GM23338 (cell line): ENCODE results near the gene CCDC127.

Source experiments
- CREB1 ChIP-seq: fragments of 250-450 bp; sonication (Bioruptor Pico); IDR thresholded peaks from 2 replicates; pipeline ENCODE4 v1.5.0; 2020; ENCODE audit warnings: low read depth, mild to moderate bottlenecking, moderate library complexity
- EZH2 ChIP-seq: fragments of 200-600 bp; sonication (generic); IDR thresholded peaks from one replicate; pipeline ENCODE4 v1.8.0; 2017; ENCODE audit warnings: antibody characterized with exemption, mild to moderate bottlenecking, low read depth; ENCODE audit not compliant: unreplicated experiment
- NANOG ChIP-seq: IDR thresholded peaks from 2 replicates; pipeline ENCODE4 v1.6.1; 2016; ENCODE audit warnings: antibody characterized with exemption, borderline replicate concordance
- POLR2AphosphoS5 ChIP-seq: IDR thresholded peaks from 2 replicates; pipeline ENCODE4 v1.6.1; 2016; ENCODE audit warnings: antibody characterized with exemption, low read depth
- REST ChIP-seq: IDR thresholded peaks from one replicate; pipeline ENCODE4 v1.6.1; 2018; ENCODE audit warnings: antibody characterized with exemption; ENCODE audit not compliant: unreplicated experiment
- STAT1 ChIP-seq: IDR thresholded peaks from one replicate; pipeline ENCODE4 v1.6.1; 2016; ENCODE audit warnings: antibody characterized with exemption; ENCODE audit not compliant: unreplicated experiment
- TF ChIP-seq, protein P1 (sequence below), 2 experiments: fragments of 200-600 bp in 1 of 2; sonication (generic) in 1 of 2; conservative IDR thresholded peaks; 2 replicates each; pipeline versions ENCODE4 v1.5.1 to v1.6.1; 2016 to 2017; ENCODE audit warnings: antibody characterized with exemption in 2 of 2, low read depth in 2 of 2, mild to moderate bottlenecking in 2 of 2, moderate library complexity in 1 of 2

- TF ChIP-seq, protein P1, sequence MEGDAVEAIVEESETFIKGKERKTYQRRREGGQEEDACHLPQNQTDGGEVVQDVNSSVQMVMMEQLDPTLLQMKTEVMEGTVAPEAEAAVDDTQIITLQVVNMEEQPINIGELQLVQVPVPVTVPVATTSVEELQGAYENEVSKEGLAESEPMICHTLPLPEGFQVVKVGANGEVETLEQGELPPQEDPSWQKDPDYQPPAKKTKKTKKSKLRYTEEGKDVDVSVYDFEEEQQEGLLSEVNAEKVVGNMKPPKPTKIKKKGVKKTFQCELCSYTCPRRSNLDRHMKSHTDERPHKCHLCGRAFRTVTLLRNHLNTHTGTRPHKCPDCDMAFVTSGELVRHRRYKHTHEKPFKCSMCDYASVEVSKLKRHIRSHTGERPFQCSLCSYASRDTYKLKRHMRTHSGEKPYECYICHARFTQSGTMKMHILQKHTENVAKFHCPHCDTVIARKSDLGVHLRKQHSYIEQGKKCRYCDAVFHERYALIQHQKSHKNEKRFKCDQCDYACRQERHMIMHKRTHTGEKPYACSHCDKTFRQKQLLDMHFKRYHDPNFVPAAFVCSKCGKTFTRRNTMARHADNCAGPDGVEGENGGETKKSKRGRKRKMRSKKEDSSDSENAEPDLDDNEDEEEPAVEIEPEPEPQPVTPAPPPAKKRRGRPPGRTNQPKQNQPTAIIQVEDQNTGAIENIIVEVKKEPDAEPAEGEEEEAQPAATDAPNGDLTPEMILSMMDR (conservative IDR thresholded peaks at IDR 0.05; ENCODE audit: low read depth in 2 of 2): no peak
- TF ChIP-seq NANOG (no peak), EZH2 (no peak), STAT1 (no peak), CREB1 (CRISPR knock-in tag) (no peak), REST (no peak), POLR2AphosphoS5 (no peak)
These were observed 63.7 kb downstream of the CCDC127 start for GRCh38 chr5:154236-154635.
